Measurements from ENCODE around the gene CCDC152.
"Not testable (repeated sequence)": the region's sequence is repeated elsewhere in the genome, so short reads cannot be mapped to it uniquely, and the experiment has no call there.

Gene CCDC152, protein sequence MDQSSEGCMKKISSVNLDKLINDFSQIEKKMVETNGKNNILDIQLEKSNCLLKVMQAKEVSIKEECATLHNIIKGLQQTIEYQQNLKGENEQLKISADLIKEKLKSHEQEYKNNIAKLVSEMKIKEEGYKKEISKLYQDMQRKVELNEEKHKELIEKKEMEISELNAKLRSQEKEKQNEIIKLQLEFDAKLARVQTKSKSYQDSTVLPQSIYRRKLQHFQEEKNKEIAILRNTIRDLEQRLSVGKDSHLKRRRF

DNA sequence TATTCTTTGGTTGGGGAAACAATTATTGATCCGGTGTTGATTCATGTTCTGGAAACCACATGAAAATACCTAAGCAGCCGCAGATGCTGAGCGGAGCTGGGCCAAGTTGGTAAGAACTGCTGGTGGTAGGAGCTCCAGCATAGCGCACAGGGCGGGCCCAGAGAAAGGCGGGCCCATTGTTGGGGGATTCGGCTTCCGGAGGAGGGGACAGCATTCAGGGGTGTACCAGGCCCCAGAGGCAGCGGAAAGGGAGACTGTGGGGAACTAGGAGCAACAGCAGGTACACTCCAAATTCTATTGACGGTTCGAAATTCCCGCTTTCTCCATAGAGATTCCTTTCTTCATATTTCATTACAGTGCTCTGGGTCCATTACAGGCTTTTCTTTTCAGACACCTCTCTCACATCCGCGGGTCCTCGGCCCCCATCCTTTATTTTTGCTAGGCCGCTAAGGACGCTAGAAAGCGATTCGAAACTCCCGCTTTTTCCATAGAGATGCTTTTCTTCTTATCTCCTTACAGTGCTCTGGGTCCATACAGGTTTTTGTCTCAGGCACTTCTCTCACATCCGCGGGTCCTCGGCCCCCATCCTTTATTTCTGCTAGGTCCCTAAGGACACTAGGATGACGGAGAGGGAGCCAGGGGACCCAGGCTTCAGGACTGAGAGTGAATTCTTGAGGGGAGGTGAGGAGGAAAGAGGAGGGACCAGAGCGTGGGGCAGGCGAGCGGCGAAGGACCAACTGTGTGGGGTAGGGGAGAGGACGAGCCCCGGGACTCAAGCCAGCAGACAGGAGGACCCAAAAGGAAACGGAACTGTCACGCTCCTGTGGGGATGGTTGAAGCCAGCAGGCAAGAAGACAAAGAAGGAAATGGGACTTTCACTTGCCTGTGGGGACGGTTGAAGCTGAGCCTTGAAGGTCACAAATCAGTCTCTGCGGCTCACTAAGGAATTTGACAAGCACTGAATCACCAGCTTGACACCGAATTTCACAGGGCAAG lies at the start of gene CCDC152:
Gene CCDC152, plus strand, starts transcription at position 213 of the 996 bp plus-strand sequence. CDS start 2,304 bp downstream, outside the sequence.
- peak; percentile 59 for DNase-seq

DNA sequence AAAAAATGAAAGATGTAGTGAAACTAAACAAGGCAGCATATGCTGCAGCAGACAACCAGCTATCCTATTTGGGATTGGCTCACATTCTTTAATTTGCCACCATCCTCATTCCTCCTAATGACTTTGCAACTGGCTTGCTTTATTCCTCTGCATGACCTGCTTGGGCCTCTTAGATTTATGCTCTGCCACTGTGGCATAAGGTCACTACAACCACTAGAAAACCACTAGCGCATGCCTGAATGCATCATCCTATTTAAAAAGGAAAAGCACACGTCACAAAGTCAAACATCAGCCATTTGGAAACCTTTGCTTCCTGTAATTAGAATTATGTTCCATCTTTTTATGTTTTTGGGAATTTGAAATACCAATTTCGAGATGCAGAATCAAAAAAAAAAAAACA lies 40.8 kb upstream of the CCDC152 start:
- no peak for DNase-seq

DNA sequence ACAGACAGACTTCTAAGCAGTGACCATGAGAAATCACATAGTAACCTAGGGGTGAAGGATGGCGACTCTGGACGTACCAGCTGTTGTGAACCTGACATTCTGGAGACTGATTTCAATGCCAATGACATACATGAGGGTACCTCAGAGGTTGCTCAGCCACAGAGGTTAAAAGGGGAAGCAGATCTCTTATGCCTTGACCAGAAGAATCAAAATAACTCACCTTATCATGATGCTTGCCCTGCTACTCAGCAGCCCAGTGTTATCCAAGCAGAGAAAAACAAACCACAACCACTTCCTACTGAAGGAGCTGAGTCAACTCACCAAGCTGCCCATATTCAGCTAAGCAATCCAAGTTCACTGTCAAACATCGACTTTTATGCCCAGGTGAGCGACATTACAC lies 38.0 kb upstream of the CCDC152 start:
- DNase-seq = peak; percentile 28

DNA sequence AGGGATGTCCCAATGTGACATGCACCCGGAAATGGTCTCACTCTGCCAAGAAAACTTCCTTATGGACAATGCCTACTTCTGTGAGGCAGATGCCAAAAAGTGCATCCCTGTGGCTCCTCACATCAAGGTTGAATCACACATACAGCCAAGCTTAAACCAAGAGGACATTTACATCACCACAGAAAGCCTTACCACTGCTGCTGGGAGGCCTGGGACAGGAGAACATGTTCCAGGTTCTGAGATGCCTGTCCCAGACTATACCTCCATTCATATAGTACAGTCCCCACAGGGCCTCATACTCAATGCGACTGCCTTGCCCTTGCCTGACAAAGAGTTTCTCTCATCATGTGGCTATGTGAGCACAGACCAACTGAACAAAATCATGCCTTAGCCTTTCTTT lies 37.6 kb upstream of the CCDC152 start:
- no peak for DNase-seq

DNA sequence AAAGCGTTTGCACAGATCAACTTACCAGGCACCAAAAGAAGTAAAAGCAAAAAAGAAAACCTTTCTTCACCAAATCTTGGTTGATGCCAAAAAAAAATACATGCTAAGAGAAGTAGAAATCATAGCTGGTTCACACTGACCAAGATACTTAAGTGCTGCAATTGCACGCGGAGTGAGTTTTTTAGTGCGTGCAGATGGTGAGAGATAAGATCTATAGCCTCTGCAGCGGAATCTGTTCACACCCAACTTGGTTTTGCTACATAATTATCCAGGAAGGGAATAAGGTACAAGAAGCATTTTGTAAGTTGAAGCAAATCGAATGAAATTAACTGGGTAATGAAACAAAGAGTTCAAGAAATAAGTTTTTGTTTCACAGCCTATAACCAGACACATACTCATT lies 36.4 kb upstream of the CCDC152 start:
- peak; percentile 17 for DNase-seq

DNA sequence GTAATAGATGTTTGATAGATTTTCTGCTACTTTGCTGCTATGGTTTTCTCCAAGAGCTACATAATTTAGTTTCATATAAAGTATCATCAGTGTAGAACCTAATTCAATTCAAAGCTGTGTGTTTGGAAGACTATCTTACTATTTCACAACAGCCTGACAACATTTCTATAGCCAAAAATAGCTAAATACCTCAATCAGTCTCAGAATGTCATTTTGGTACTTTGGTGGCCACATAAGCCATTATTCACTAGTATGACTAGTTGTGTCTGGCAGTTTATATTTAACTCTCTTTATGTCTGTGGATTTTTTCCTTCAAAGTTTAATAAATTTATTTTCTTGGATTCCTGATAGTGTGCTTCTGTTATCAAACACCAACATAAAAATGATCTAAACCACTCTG lies 35.1 kb upstream of the CCDC152 start:
- DNase-seq = no peak

DNA sequence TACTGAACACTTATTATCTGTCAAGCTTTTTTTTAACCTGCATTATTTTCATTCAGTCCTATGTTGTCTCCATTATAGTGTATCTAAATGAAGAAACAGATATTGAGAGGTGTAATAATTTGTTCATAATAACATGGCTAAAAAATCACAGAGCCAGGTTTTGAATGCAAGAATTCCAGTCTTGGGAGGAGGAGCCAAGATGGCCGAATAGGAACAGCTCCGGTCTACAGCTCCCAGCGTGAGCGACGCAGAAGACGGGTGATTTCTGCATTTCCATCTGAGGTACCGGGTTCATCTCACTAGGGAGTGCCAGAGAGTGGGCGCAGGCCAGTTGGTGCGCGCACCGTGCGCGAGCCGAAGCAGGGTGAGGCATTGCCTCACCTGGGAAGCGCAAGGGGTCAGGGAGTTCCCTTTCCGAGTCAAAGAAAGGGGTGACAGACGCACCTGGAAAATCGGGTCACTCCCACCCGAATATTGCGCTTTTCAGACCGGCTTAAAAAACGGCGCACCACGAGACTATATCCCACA lies 22.0 kb upstream of the CCDC152 start:
- DNase-seq = not testable (repeated sequence)

DNA sequence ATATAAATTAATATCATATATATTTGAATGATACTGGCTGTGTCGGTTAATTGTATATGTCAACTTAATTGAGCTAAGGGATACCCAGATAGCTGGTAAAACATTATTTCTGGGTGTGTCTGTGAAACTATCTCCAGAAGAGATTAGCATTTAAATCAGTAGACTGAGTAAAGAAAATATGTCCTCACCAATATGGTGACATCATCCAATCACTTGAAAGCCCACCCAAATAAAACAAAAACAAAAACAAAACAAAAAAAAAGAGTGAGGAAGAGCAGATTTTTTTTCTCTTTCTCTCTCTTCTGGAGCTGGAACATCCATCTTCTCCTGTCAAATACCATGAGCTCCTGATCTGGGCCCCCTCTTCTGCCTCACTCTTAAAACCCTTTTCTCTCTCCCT lies 15.7 kb upstream of the CCDC152 start:
- no peak for DNase-seq

DNA sequence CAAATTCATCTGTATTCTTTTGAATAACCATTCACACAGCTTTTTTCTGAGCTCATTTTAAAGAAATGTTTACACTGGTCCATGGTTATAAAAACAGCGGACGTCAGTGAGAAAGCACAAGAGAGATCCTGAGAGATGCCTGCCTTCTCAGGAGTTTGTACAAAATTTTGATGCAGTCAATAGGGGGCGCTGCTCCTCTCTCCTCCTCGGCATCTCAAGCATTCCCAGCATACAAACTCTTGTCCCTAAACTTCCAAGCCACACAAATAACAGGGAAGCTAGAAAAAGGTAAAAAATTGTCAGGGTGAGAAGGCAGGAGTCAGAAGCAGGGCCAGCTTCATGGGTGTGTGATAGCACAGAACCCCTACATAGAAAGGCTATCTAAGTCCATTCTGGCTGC lies 11.2 kb upstream of the CCDC152 start:
- no peak for DNase-seq

DNA sequence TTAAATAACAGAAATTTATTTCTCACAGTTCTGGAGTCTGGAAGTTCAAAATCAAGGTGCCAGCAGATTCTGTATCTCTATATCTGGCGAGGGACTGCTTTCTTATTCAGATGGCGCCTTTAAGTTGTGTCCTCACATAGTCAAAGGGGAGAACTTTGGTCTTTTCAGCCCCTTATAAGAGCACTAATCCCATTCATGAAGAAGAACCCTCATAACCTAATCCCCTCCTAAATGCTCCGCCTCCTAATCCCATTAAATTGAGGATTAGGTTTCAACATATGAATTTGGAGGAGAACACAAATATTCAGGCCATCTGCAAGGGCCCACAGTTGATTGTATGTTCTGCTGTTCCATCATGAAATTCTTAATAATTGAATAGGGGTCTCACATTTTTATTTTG lies 10.8 kb upstream of the CCDC152 start:
- DNase-seq = no peak

DNA sequence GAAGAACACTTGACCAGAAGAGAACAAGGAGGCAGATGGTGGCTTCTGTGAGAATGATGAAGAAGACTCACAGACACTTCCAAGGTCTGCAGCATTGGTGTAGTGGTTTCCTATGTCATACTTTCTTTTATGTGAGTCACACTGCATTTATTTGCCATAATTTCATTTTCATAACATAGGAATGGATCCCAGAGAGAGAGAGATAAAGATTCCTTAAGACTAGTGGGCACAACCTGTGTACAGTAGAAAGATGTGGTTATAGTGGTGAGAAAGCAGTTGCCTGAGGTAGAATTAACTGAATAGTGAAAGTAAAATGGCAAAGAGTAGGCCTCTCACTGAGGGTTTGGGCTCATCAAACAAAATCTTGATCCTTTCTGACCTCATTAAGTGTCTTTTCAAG lies 7.6 kb upstream of the CCDC152 start:
- DNase-seq = peak; percentile 3

DNA sequence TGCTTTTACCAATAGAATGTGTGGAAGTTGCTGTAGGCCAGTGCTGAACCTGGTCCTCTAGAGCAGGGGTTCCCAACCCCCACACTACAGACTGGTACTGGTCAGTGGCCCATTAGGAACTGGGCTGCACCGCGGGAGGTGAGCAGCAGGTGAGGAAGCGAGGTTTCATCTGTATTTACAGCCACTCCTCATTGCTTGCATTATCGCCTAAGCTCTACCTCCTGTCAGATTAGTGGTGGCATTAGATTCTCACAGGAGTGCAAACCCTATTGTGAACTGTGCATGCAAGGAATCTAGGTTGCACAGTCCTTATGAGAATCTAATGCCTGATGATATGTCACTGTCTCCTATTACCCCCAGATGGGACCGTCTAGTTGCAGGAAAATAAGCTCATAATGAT lies 6.1 kb upstream of the CCDC152 start:
- no peak for DNase-seq

DNA sequence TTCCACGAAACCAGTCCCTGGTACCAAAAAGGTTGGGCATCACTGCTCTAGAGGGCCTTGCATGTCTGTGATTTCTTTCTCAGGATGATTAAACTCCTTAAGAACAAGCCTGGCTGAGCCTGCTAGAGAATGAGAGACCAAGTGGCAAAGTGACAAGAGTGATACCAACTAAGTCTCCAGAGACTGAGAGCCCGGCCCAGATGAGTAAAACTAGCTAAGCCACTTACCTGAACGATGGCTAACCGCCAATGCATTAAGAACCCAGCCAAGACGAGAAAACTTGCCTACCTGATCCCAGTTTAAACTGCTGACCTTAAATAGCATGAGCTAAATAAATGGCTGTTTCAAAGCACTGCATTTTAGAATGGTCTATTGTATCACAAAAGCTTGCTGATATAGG lies 5.6 kb upstream of the CCDC152 start:
- DNase-seq = no peak

DNA sequence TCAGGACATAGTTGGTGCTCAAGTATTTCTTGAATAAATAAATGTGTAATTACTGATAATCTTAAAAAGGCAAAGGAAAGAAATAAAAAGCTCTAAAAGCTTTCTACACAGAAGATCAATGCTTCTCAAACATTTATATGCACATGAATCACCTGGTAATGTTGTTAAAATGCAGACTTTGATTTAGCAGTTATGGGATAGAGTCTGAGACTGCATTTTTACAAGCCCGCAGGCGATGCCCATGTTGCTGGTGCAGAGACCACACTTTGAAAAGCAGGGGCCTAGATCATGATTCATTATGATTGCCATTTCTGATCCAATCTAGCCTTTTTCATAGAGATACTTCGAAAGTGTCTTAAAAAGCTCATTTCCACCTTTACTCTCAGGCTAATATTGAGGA lies 3.5 kb upstream of the CCDC152 start:
- DNase-seq = no peak

DNA sequence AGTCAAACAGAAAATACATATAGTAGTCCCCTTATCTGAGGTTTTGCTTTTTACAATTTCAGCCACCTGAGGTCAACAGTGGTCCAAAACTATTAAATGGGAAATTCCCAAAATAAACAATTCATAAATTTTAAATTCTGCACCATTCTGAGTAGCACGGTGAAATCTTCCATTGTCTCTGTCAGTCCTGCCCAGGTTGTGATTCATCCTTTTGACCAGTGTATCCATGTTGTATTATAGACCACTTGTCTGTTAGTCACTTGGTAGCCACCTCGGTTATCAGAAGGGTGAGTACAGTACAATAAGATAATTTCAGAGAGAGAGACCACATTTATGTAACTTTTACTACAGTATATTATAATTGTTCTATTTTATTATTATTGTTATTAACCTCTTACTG lies 2.8 kb downstream of the CCDC152 start:
- no peak for DNase-seq

DNA sequence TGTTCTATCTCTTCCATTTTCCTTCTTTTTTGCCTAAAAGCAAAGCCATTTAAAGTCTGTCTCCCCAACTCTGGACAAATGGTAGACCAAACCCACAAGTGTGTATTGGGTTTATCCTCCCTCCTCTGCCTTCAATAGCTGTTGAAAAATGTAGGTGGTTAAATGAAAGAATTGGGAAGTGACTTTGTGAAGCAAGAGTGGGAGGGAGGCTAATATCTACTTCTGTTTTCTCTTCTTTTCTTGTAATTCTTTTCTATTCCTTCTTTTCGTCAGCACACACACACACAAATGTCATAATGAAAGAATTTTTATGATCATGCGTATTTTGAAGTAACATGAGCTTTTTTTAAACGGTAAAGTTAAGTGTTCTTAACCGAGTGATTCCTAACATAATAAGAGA lies 3.8 kb downstream of the CCDC152 start:
- no peak for DNase-seq

DNA sequence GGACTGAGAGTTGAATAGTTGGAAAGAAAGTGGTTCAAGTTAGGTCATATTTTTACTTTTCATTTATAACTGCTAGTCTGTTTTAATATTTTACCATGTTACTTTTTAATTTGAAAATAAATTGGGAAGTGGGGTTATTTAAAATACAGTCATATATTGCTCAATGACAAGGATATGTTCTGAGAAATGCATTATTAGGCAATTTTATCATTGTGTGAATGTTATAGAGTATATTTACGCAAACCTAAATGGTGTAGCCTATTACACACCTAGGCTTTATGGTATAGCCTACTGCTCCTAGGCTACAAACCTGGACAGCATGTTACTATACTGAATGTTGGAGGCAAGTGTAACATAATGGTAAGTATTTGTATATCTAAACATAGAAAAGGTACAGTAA lies 5.2 kb downstream of the CCDC152 start:
- DNase-seq = no peak

DNA sequence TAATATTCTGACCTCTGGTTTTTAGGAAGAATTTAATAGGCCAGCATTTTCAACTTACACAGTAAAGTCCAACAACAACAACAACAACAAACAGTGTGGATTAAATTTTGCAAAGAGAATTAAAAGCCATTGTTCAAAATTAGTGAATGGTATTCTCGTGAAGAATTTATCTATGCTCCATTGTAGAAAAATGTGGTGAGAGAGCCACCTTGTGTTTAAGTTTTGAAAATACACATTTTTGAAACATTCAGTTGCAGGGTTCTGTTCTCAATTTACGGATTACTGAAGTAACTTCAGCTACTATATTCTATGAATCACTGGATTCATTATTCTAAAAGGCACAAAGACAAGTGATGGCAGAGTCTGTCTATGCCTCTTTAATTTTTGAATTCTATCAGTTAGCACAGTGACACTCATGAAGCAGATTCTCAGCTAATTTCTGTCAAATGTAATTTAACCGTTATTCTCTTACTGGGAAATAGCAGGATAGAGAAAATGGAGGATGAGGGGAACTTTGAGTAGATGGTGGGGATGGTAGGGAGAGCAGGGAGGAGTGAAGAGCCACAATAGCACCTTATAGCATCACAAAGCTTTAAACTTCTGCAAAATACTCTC lies 11.0 kb downstream of the CCDC152 start:
- peak; percentile 39 for DNase-seq

DNA sequence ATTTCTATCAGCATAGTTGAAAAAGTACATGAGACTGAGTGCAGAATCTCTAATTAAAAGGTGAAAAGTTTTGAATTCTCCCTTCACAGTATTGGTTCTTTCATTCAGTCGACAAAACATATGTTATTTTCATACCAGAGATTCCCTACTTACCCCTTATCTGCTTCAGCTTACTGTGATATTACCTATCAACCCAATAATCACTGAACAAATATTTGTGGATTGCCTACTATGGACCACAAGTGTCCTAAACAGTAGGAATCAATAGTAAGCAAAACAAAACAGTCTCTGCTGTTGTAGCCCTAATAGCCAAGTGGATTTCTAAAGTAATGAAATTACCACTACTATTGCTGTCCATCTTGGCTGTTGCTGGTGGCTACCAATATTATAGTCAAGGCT lies 11.5 kb downstream of the CCDC152 start:
- DNase-seq = no peak

DNA sequence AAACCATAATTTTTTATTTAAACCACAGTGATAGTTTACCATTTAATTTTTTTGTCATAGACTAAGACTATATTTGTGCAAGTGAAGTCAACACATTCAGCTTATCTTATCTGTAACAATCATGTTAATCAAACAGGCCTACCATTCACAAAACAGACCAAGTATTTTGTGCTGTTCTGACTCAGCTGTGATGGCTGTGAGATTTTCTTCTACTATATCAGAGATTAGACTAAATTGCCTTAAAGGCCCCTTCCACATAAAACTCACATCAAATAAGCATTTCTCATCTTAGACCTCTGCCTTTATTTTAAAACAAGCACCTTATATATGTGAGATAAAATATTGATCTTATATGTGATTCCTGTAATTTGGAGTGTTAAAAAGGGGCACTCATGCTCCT lies 13.4 kb downstream of the CCDC152 start:
- DNase-seq = no peak

DNA sequence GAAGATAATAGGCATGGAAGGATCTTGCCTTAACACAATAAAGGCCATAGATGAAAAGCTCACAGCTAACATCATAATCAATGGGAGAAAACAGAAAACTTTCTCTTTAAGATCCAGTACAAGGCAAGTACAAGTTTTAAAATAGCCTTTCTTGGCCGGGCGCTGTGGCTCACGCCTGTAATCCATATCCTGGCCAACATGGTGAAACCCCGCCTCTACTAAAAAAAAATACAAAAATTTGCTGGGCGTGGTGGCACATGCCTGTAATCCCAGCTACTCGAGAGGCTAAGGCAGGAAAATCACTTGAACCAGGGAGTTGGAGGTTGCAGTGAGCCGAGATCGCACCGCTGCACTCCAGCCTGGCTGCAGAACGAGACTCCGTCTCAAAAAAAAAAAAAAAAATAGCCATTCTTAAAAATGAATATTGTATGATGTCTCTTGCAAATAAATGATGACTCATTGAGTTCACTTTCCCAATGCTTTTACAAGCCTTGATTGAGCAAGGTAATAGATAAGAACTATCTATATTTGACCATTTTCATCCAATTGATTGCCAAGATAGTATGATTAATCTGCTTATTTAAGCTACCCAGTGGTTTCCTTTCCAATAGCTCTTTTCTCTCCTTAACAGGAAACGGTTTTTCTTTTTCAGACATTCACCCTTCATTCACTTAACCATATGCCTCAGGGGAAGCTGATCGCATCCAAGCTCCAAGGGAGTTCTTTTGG lies 15.8 kb downstream of the CCDC152 start:
- no peak for DNase-seq

DNA sequence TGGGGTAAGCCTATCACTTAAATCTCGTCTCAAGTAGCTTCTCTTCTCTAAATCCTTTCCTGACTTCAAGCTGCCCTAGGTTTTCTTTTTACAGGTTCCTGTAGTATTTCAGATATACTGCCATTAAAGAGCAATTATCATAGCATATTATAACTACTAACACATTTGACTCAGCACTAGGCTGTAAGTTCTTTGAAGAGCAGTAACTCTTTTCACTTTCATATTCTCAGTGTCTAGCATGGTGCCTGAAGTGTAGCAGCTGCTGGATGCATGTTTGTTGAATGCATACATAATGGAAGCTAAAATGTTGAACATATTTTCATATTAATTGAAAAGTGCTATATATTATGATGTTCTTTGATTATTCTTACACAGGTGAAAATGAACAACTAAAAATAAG lies 22.5 kb downstream of the CCDC152 start:
- no peak for DNase-seq

DNA sequence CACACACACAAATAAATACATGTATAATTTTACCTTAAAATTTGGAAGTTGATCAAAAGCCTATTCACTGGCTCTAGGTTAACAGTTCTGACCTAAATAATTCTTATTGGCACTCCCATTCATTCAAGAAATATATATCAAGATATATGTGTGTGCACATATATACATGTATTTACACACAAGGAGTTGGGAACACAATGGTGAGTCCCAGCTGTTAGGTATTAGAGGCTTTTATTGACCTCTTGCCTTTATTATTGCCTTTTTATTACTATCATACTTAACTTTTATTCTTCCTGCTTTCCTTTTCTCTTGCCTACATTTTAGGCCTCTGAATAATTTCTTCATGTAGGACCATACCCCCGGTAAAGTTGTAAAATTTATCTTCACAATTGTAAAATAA lies 25.0 kb downstream of the CCDC152 start:
- no peak for DNase-seq

Data from CD4-positive, alpha-beta T cell treated with Interleukin-21 for 1 hour (primary cell).